ENCODE measurements around the gene ISG15.

- TF ChIP-seq POLR2AphosphoS5 (IDR thresholded peaks at IDR 0.05; ENCODE audit: low read depth, low read length) (no peak), CTCF (IDR thresholded peaks at IDR 0.05 in 2 of 3, conservative IDR thresholded peaks at IDR 0.05 in 1 of 3; ENCODE audit: borderline replicate concordance in 1 of 3, insufficient read depth in 1 of 3, low read depth in 2 of 3, low read length in 2 of 3) (no peak)
Observed at GRCh38 chr1:965526-966134, 47.7 kb upstream of the ISG15 start.
